Astrocyte (in vitro differentiated cells and primary cell): ENCODE measurements around the gene HACE1. TPM values are rescaled to one million over a fixed set of nuclear protein-coding genes. Genes with fewer than 3 reads are reported as not detected.

Experiments
- DNase-seq: peaks from one replicate; pipeline ENCODE4 v3.0.0-alpha.2; 2010; ENCODE audit warnings: low read depth
- FAIRE-seq: peaks from 2 replicates; lab custom pipeline; 2011; peaks lifted over from hg19 to GRCh38; lab: Jason Lieb, UNC
- H2AFZ ChIP-seq: 2 replicates; pipeline ENCODE4 v1.6.0; 2012; ENCODE audit warnings: low read depth, low read length, inconsistent platforms
- H3K27ac ChIP-seq: 2 replicates; pipeline ENCODE4 v1.5.1; 2011; ENCODE audit warnings: low read depth, low read length, inconsistent platforms
- H3K27me3 ChIP-seq: 2 replicates; pipeline ENCODE4 v1.6.0; 2011; ENCODE audit warnings: low read length, inconsistent platforms; ENCODE audit not compliant: insufficient read depth
- H3K36me3 ChIP-seq: 2 replicates; pipeline ENCODE4 v1.5.1; 2011; ENCODE audit warnings: low read length, inconsistent platforms; ENCODE audit not compliant: insufficient read depth
- H3K4me1 ChIP-seq: 2 replicates; pipeline ENCODE4 v1.5.1; 2011; ENCODE audit warnings: low read length, inconsistent platforms; ENCODE audit not compliant: insufficient read depth
- H3K4me2 ChIP-seq: 2 replicates; pipeline ENCODE4 v1.6.0; 2012; ENCODE audit warnings: low read length, inconsistent platforms
- H3K4me3 ChIP-seq: 2 replicates; pipeline ENCODE4 v1.5.1; 2011; ENCODE audit warnings: low read depth, mild to moderate bottlenecking, low read length, inconsistent platforms; ENCODE audit not compliant: insufficient read depth
- H3K79me2 ChIP-seq: 2 replicates; pipeline ENCODE4 v1.6.0; 2012; ENCODE audit warnings: mild to moderate bottlenecking, low read length, inconsistent platforms; ENCODE audit not compliant: insufficient read depth
- H3K9ac ChIP-seq: 2 replicates; pipeline ENCODE4 v1.6.0; 2012; ENCODE audit warnings: mild to moderate bottlenecking, low read length, inconsistent platforms
- H3K9me3 ChIP-seq: 2 replicates; pipeline ENCODE4 v1.5.1; 2012; ENCODE audit warnings: low read depth, mild to moderate bottlenecking, low read length, inconsistent platforms; ENCODE audit not compliant: insufficient read depth
- H4K20me1 ChIP-seq: 2 replicates; pipeline ENCODE4 v1.6.0; 2012; ENCODE audit warnings: low read length, inconsistent platforms; ENCODE audit not compliant: insufficient read depth
- H3K27ac Mint-ChIP-seq: one replicate; pipeline ENCODE4 v1.8.0; 2021; ENCODE audit warnings: mild to moderate bottlenecking, mixed read lengths; ENCODE audit not compliant: unreplicated experiment
- H3K27me3 Mint-ChIP-seq: one replicate; pipeline ENCODE4 v1.8.0; 2021; ENCODE audit warnings: low read depth, mixed read lengths; ENCODE audit not compliant: unreplicated experiment
- H3K36me3 Mint-ChIP-seq: one replicate; pipeline ENCODE4 v1.8.0; 2021; ENCODE audit warnings: low read depth, mixed read lengths; ENCODE audit not compliant: unreplicated experiment
- H3K4me1 Mint-ChIP-seq: one replicate; pipeline ENCODE4 v1.8.0; 2021; ENCODE audit warnings: low read depth, mixed read lengths; ENCODE audit not compliant: unreplicated experiment
- H3K4me3 Mint-ChIP-seq: one replicate; pipeline ENCODE4 v1.8.0; 2021; ENCODE audit warnings: mild to moderate bottlenecking, moderate library complexity, mixed read lengths; ENCODE audit not compliant: unreplicated experiment
- H3K9me3 Mint-ChIP-seq: one replicate; pipeline ENCODE4 v1.8.0; 2021; ENCODE audit warnings: mild to moderate bottlenecking, mixed read lengths; ENCODE audit not compliant: unreplicated experiment
- CTCF ChIP-seq: IDR thresholded peaks from 2 replicates; pipeline ENCODE4 v1.5.1; 2011; ENCODE audit warnings: low read depth, mild to moderate bottlenecking, inconsistent platforms, low read length, moderate library complexity; ENCODE audit not compliant: insufficient read depth
- EZH2 ChIP-seq: IDR thresholded peaks from 2 replicates; pipeline ENCODE4 v1.6.1; 2012; ENCODE audit warnings: mild to moderate bottlenecking, low read length, inconsistent platforms; ENCODE audit not compliant: insufficient read depth
- total RNA-seq: library from RNA; stranded (reverse); gene quantifications from 2 replicates; pipeline ENCODE4 v1.2.1, GENCODE V29; 2021

Gene HACE1
- total RNA-seq, 1 donor from 2014 or later = 13.8 TPM

GRCh38 chr6:104698979-104699378, 160.7 kb downstream of the HACE1 start:
- no peak overlapping the region for H2AFZ ChIP-seq
- no peak overlapping the region for H3K4me3 ChIP-seq
- DNase-seq (no peak), FAIRE-seq (no peak)
- no peak for TF ChIP-seq CTCF
- no peak for TF ChIP-seq EZH2
- H3K9me3 Mint-ChIP-seq = no peaks in the 10 kb centered on the region
- H3K79me2 ChIP-seq = no peaks in the 10 kb centered on the region
- H3K36me3 Mint-ChIP-seq = no peaks in the 10 kb centered on the region
- no peak overlapping the region for H3K9ac ChIP-seq
- H3K36me3 ChIP-seq = no peaks in the 10 kb centered on the region
- no peaks in the 10 kb centered on the region for H4K20me1 ChIP-seq
- H3K27ac ChIP-seq = no peak overlapping the region
- no peaks in the 10 kb centered on the region for H3K27me3 ChIP-seq
- H3K27me3 Mint-ChIP-seq = no peaks in the 10 kb centered on the region
- no peak overlapping the region for H3K4me3 Mint-ChIP-seq
- H3K4me1 ChIP-seq = peaks cover under 1% of the 10 kb centered on the region
- H3K9me3 ChIP-seq = no peaks in the 10 kb centered on the region
- no peak overlapping the region for H3K4me2 ChIP-seq
- no peak overlapping the region for H3K27ac Mint-ChIP-seq
- peaks cover 16% of the 10 kb centered on the region for H3K4me1 Mint-ChIP-seq

- no peak overlapping the region for H3K27ac Mint-ChIP-seq
- no peaks in the 10 kb centered on the region for H3K27me3 Mint-ChIP-seq
- no peak overlapping the region for H3K4me3 Mint-ChIP-seq
- Histone ChIP-seq H4K20me1 (no peaks in the 10 kb centered on the region), H2AFZ (no peak overlapping the region), H3K4me3 (no peak overlapping the region), H3K36me3 (no peaks in the 10 kb centered on the region), H3K27ac (no peak overlapping the region), H3K4me2 (no peak overlapping the region), H3K4me1 (peaks cover 8% of the 10 kb centered on the region), H3K27me3 (no peaks in the 10 kb centered on the region), H3K79me2 (no peaks in the 10 kb centered on the region), H3K9ac (no peak overlapping the region), H3K9me3 (no peaks in the 10 kb centered on the region)
- H3K9me3 Mint-ChIP-seq = no peaks in the 10 kb centered on the region
- FAIRE-seq = no peak
- TF ChIP-seq EZH2 (no peak), CTCF (no peak)
- H3K36me3 Mint-ChIP-seq = no peaks in the 10 kb centered on the region
- H3K4me1 Mint-ChIP-seq = peaks cover 13% of the 10 kb centered on the region
- no peak for DNase-seq
Measured at GRCh38 chr6:104692008-104692407, 167.7 kb downstream of the HACE1 start.

- Histone ChIP-seq H4K20me1 (no peaks in the 10 kb centered on the region), H3K4me2 (peak overlapping the region; percentile 27), H2AFZ (peak overlapping the region; percentile 6), H3K9ac (no peak overlapping the region), H3K4me3 (no peak overlapping the region), H3K27ac (peak overlapping the region; percentile 51), H3K27me3 (no peaks in the 10 kb centered on the region), H3K36me3 (no peaks in the 10 kb centered on the region), H3K4me1 (peaks cover 8% of the 10 kb centered on the region), H3K79me2 (no peaks in the 10 kb centered on the region), H3K9me3 (no peaks in the 10 kb centered on the region)
- DNase-seq (peak; percentile 31), FAIRE-seq (peak; percentile 29)
- TF ChIP-seq EZH2 (no peak), CTCF (no peak)
- Mint-ChIP-seq H3K4me1 (peaks cover 13% of the 10 kb centered on the region), H3K36me3 (no peaks in the 10 kb centered on the region), H3K4me3 (no peak overlapping the region), H3K9me3 (no peaks in the 10 kb centered on the region), H3K27ac (peak overlapping the region; percentile 83), H3K27me3 (no peaks in the 10 kb centered on the region)
Measured at GRCh38 chr6:104689551-104690205, 170.0 kb downstream of the HACE1 start.
